ENCODE measurements around the gene RBP3. TPM values are rescaled to one million over a fixed set of nuclear protein-coding genes. Genes with fewer than 3 reads are reported as not detected.

Gene RBP3
- total and polyA plus RNA-seq, 2 donors from 2014 or later, result not detected

DNA sequence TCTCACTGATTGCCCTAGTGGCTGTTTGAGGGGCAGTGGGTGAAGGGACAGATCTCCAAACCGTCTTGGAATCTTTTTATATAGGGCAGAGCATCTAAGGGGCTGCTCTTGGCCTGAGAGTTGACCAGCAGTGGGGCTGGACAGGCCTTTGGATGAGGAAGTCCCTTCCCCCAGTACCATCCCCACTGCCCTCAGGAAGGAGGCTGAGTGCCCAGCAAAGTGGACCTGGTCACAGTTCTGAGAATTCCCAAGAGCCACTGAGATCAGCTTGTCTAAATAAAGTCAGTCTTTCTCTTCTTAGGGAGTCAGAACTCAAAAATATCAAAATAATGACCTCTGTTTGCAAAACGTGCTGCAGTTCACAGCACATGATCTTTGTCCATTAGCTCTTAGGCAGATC lies 42.6 kb upstream of the RBP3 start:
- no peak for FAIRE-seq

DNA sequence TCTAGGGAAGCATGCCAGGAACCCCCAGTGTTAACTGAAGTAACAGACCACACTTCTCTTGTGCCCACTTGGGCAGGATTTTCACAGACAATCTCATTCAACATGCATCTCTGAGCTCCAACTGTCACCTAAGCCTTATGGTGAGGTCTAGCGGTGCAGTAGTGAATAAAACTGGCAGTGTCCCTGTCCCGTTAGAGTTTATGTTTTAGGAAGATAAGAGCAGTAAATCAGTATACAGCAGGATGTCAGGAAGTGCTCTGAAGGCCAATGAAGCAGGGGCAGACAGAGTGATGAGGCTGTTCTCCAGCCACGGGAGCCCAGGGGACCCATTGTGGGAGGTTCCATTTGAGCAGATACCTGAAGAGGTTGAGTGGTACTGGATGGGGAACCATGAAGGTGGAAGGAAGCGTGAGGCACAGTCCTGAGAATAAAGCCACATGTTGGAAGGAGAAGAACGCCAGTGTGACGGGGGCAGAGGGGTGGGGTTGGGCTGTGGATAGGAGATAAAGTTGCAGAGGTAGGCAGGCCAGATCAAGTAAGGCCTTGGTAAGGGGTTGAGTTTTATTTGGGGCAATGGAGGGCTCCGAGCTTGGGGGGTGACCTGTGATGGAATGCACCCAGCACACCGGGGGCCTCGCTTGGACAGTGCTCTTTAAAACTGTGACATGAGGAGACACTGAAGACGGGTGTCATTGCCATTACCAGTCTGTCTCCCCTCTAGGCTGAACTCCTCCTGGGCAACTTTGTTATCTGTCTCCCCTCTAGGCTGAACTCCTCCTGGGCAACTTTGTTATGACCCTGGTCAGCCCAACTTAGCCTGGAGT lies 41.6 kb upstream of the RBP3 start:
- Histone ChIP-seq H3K4me3 (ENCODE audit: low read length in 3 of 3) (no peak overlapping the region), H3K9ac (ENCODE audit: low read length in 3 of 3) (no peak overlapping the region), H3K27ac (ENCODE audit: low read depth in 2 of 2, low read length in 2 of 2) (no peak overlapping the region), H3K4me1 (ENCODE audit: control insufficient read depth in 2 of 3, insufficient read depth in 2 of 3, low read depth in 1 of 3, low read length in 3 of 3) (no peaks in the 10 kb centered on the region), H3K36me3 (ENCODE audit: control insufficient read depth in 2 of 3, insufficient read depth in 3 of 3, low read length in 3 of 3) (no peaks in the 10 kb centered on the region), H3K9me3 (ENCODE audit: control insufficient read depth in 2 of 3, insufficient read depth in 1 of 3, low read length in 3 of 3) (no peaks in the 10 kb centered on the region), H3K27me3 (ENCODE audit: control insufficient read depth, insufficient read depth, low read length) (no peaks in the 10 kb centered on the region)
- intact Hi-C loops (cut with DNase I), result no loop called here
- DNase-seq (no peak), FAIRE-seq (no peak)
- TF ChIP-seq, protein P1, sequence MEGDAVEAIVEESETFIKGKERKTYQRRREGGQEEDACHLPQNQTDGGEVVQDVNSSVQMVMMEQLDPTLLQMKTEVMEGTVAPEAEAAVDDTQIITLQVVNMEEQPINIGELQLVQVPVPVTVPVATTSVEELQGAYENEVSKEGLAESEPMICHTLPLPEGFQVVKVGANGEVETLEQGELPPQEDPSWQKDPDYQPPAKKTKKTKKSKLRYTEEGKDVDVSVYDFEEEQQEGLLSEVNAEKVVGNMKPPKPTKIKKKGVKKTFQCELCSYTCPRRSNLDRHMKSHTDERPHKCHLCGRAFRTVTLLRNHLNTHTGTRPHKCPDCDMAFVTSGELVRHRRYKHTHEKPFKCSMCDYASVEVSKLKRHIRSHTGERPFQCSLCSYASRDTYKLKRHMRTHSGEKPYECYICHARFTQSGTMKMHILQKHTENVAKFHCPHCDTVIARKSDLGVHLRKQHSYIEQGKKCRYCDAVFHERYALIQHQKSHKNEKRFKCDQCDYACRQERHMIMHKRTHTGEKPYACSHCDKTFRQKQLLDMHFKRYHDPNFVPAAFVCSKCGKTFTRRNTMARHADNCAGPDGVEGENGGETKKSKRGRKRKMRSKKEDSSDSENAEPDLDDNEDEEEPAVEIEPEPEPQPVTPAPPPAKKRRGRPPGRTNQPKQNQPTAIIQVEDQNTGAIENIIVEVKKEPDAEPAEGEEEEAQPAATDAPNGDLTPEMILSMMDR (IDR thresholded peaks at IDR 0.05; ENCODE audit: borderline replicate concordance, extremely low read depth, insufficient read depth), result no peak

More for the DNA sequence above, 42.6 kb upstream of the RBP3 start:
- Histone ChIP-seq H3K27me3 (ENCODE audit: control insufficient read depth, insufficient read depth, low read length) (no peaks in the 10 kb centered on the region), H3K36me3 (ENCODE audit: control insufficient read depth in 2 of 3, insufficient read depth in 3 of 3, low read length in 3 of 3) (no peaks in the 10 kb centered on the region), H3K9ac (ENCODE audit: low read length in 3 of 3) (no peak overlapping the region), H3K4me1 (ENCODE audit: control insufficient read depth in 2 of 3, insufficient read depth in 2 of 3, low read depth in 1 of 3, low read length in 3 of 3) (peaks cover 0 to 2% (median 0%) of the 10 kb centered on the region in 3 donors), H3K27ac (ENCODE audit: low read depth in 2 of 2, low read length in 2 of 2) (no peak overlapping the region), H3K4me3 (ENCODE audit: low read length in 3 of 3) (no peak overlapping the region), H3K9me3 (ENCODE audit: control insufficient read depth in 2 of 3, insufficient read depth in 1 of 3, low read length in 3 of 3) (no peaks in the 10 kb centered on the region)
- intact Hi-C loops (cut with DNase I), result no loop called here
- TF ChIP-seq, protein P1 (IDR thresholded peaks at IDR 0.05; ENCODE audit: borderline replicate concordance, extremely low read depth, insufficient read depth), result no peak
- no peak for DNase-seq

DNA sequence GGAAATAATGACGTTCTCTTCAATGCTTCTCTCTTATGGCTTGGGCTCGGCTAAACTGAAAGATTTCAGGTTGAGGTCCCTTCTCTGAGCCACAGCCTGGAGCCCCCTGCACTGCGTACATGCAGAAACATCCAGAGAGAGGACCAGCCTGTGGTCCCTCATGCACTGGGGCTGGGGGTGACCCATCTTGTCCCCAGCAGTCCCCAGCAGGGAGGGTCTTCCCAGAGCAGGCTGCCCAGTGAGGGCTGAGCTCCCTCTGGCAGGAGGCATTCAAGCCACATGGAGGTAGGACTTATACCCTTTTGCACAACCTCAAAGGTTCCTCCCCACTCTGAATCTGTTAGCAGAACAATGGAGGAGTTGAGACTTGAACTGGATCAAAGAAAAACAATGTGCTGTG lies 40.8 kb upstream of the RBP3 start:
- no peaks in the 10 kb centered on the region for H3K4me1 ChIP-seq (ENCODE audit: control insufficient read depth in 2 of 3, insufficient read depth in 2 of 3, low read depth in 1 of 3, low read length in 3 of 3)
- no peak overlapping the region for H3K4me3 ChIP-seq (ENCODE audit: low read length in 3 of 3)
- H3K9ac ChIP-seq (ENCODE audit: low read length in 3 of 3), result no peak overlapping the region
- TF ChIP-seq, protein P1 (IDR thresholded peaks at IDR 0.05; ENCODE audit: borderline replicate concordance, extremely low read depth, insufficient read depth), result no peak
- H3K27ac ChIP-seq (ENCODE audit: low read depth in 2 of 2, low read length in 2 of 2), result no peak overlapping the region
- no peak for FAIRE-seq
- no peak for DNase-seq
- H3K36me3 ChIP-seq (ENCODE audit: control insufficient read depth in 2 of 3, insufficient read depth in 3 of 3, low read length in 3 of 3), result no peaks in the 10 kb centered on the region
- intact Hi-C loops (cut with DNase I), result no loop called here
- H3K9me3 ChIP-seq (ENCODE audit: control insufficient read depth in 2 of 3, insufficient read depth in 1 of 3, low read length in 3 of 3), result no peaks in the 10 kb centered on the region
- H3K27me3 ChIP-seq (ENCODE audit: control insufficient read depth, insufficient read depth, low read length), result no peaks in the 10 kb centered on the region

Measured in kidney (tissue), 14 donors.